DMS 273 (cell line): ENCODE data around the gene DNAH10.
"Not testable (repeated sequence)": the region's sequence is repeated elsewhere in the genome, so short reads cannot be mapped to it uniquely, and the experiment has no call there.

Experiments
- DNase-seq: peaks from one replicate; lab custom pipeline; 2025; ENCODE audit not compliant: unreplicated experiment; lab: John Stamatoyannopoulos, UW

DNAH10 gene

DNA sequence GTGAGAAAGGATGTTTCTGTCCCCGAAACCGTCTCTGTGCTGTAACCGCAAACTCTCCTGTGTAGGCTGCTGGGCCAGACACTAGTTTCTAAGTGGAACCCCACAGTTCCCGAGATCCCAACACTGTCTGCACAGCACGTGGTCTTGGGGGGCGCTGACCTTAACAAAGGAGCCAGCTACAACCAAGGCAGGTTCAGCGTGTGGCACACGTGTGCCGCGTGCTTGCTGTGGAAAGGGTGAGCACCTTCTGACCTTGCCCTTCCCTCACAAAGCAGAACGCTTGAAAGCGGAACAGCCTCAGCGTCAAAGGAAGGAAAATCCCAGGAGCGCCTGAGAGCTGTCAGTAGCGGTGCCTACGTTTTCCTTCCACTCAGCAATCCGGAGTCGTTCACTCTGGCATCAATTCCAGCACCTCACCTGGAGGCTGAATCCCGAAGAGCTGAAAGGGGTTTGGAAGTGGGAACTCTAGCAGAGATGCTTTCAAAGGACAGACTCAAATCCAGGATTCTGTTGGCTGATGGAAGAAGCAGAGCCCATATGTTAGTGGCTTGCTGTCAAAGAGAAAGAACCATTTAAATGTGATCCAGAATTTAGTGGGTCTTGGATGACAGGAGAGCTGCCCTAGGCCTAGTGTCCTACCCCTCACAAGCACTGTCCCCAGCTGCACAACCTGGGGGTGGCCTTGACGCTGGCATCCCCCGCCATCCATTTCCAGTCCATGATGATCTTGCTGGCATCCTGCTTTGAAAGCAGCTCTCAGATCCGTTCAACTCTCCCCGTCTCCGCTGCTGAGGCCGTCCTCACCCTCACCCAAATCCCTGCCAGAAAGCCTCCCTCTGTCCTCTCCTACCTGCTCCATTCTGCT, 183.4 kb downstream of the DNAH10 start:
- DNase-seq, result no peak

DNA sequence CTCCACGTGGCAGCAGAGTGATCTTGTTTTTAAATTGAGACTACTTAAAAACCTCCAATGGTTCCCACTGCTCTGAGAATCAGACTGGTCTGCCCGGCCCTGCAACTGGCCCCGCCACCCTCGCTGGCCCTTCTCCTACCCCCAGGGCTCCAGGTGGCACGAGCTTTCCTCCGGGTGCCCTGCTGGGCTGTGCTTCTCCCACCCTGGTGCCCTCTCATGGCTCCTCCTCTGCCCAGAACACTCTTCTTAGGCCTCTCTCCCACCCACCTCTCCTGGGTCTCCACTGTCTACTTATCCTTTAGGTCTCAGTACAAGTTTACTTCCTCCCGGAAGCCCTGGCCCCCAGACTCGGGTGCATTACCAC, 184.0 kb downstream of the DNAH10 start:
- DNase-seq, result no peak

DNA sequence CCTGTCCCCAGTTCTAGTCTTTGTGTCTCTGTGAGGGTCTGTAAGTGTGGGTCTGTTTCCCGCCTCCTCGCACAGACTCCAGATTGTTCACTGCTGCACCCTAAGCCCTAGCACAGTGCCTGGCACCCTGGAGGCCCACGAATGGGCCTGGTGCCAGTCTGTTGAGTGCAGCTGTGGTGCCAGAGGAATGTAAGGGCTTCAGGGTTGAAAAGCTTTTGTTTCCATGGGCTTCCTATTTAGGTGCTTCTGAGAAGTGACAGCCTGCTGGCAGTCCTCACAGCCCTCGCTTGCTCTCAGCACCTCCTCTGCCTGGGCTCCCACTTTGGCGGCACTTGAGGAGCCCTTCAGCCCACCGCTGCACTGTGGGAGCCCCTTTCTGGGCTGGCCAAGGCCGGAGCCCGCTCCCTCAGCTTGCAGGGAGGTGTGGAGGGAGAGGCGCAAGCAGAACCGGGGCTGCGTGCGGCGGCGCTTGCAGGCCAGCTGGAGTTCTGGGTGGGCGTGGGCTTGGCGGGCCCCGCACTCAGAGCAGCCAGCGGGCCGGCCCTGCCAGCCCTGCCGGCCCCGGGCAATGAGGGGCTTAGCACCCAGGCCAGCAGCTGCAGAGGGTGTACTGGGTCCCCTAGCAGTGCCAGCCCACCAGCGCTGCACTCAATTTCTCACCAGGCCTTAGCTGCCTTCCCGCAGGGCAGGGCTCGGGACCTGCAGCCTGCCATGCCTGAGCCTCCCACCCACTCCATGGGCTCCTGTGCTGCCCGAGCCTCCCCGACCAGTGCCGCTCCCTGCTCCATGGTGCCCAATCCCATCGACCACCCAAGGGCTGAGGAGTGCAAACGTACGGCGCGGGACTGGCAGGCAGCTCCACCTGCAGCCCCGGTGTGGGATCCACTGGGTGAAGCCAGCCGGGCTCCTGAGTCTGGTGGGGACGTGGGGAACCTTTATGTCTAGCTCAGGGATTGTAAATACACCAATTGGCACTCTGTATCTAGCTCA, 184.7 kb downstream of the DNAH10 start:
- DNase-seq, result not testable (repeated sequence)

GRCh38 chr12:123947531-123947930, 185.4 kb downstream of the DNAH10 start:
- not testable (repeated sequence) for DNase-seq

GRCh38 chr12:123948401-123948795, 186.3 kb downstream of the DNAH10 start:
- peak; percentile 66 for DNase-seq

- DNase-seq, result peak; percentile 56
Measured at GRCh38 chr12:123948796-123949769, 187.0 kb downstream of the DNAH10 start.

DNA sequence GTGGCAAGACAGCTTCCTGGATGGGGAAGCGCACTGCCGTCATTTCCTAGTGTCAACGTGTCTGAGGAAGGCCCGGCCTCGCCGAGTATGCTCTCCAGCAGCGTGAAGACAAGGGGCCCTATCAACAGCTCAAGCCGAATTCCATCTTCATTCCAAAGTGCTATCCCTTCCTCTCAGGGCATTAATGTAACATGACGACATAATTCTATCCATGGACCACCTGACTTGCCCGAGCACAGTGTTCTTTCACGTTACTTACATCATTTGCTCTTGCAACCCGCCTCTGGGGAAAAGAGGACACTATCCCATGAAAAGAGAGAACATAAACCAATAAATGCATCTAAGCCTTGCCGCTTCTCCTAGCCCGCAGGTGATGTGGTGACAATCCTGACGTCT, 187.7 kb downstream of the DNAH10 start:
- DNase-seq, result no peak

DNA sequence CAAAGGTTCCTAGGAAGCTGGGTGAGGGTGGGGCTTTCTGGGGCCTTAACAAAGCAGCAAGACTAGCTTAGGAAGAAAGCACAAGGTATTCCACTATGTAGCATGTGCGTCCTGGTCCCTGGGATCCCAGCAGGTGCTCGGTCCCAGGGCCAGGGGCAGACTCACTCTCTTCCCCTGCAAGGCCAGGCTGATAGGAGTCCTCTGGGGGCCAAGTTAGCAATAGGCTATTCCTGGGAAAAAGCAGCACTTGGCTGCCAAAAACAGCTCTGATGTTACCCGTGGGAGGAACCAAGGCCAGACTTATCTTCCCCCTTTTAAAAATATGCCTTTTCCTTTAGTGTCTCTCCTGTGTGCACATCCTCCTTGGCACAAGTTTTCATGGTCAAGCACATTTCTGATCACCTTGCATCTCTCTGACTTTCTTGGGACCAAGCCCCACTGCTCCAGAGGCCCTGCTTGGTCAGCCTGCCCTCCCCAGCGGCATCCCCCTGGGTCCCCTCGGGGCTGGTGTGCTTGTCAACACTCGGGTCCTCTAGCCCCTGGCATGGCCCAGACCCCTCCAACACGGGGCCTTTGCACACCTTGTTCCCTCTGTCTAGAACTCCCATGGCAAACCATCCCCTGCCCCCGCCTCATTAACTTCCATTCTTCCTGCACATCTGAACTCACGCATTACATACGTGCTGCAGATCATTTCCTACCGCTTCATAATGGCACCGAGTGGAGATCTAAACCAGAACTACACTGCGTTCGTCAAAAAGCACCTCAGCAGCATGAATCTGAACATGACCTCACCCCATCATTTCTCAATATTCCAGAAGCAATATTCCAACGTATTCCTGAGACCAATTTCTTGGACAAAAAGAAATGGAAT, 188.6 kb downstream of the DNAH10 start:
- DNase-seq, result no peak

- no peak for DNase-seq
Measured at GRCh38 chr12:123951467-123951866, 189.4 kb downstream of the DNAH10 start.

- DNase-seq, result no peak
Measured at GRCh38 chr12:123952037-123952436, 189.9 kb downstream of the DNAH10 start.

- no peak for DNase-seq
Measured at GRCh38 chr12:123954647-123955350, 192.7 kb downstream of the DNAH10 start.

GRCh38 chr12:123956249-123956648, 194.1 kb downstream of the DNAH10 start:
- no peak for DNase-seq

- DNase-seq, result no peak
Measured at GRCh38 chr12:123957196-123957595, 195.1 kb downstream of the DNAH10 start.

GRCh38 chr12:123958462-123958861, 196.4 kb downstream of the DNAH10 start:
- no peak for DNase-seq

DNA sequence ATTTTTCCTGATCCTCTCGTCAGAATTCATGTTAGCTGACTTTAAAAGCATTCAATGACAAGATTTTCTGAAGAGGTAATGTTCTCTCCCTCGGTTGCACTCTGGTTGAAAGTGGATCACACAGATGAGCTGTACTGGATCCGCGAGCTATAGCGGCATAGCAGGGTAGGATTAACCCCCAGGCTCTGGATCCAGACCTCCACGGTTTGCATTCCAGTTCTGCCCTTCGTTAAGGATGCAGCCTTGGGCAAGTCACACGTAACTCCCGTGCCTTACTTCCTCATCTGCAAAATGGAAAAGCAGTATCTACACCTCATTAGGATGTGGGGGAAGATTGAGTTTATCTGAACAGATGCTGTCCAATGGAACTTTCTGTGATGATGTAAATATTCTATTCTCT, 196.8 kb downstream of the DNAH10 start:
- no peak for DNase-seq

DNA sequence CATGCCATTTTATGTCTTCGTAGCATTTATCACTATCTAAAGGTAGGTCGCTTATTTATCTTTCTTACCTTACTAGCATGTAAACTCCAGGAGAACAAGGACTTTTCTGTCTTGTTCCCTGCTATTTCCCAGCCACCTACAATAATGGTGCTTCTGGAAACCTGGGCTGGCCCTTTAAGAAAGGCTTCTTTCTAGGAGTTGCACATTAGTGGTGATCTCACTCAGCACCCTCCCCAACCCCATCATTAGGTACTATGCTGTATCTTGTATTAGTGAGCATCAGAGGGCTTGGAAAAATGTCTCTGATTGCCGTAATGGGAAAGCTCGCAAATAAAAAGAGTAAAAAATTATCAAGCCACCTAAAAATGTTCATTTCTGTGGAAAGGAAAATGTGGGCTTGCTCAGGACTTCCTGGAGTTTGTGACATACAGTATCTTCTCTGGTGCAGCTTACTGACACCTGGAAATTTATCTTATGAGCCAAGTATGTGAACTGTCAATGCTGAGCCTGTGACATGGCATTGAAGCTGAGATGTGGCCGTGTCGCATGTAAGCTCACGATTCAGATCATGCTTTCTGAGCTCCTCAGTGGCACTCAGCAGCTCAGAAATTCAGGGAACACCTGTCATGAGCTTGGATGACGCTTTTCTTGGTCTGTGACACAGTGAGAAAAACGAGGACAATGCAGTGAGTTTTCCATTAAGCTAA, 198.1 kb downstream of the DNAH10 start:
- DNase-seq, result no peak

DNA sequence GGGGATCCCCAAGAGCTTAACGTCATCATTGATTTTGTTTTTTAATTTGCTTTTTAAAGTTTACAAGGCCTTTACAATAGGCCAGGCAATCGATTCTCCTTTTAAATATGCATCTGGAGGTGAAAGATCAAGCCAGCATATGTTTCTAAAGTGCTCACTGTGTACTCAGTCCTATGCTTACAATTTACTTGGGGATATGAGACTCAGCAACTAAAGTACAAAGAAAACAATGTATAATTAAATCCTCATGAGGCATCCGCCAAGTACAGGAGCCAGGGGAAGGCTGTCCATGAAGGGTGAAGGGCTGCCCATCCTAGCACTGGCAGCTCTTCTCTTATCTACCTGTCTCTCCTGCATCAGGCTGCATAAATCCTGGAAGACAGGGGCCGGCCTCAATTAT, 198.8 kb downstream of the DNAH10 start:
- DNase-seq, result no peak

GRCh38 chr12:123961585-123962345, 199.7 kb downstream of the DNAH10 start:
- DNase-seq, result no peak
